HepG2 (cell line): ENCODE results near the gene CUL7. TPM values are rescaled to one million over a fixed set of nuclear protein-coding genes. Genes with fewer than 3 reads are reported as not detected.

ENCODE experiments used
- ATAC-seq: fragments of 200-7000 bp; cut with Tn5 transposase; 3 replicates; pipeline ENCODE4 v1.9.1; 2020; ENCODE audit warnings: mild to moderate bottlenecking, moderate library complexity
- BruUV-seq: library from RNA; stranded (reverse); fragments of 400-500 nt; replicated peaks from 2 replicates; lab custom pipeline; 2021; lab: Mats Ljungman, UMichigan
- CTCF ChIA-PET: fragments of 300-600 bp; formaldehyde crosslinking; extraction: SDS; loops from one replicate; lab custom pipeline; 2021; ENCODE audit warnings: low total read pairs, inconsistent platforms, low intra/inter-chr PET ratio; lab: Yijun Ruan, JAX
- POLR2A ChIA-PET: fragments of 350-600 bp; sonication (Branson Sonifier 250); formaldehyde crosslinking; loops from one replicate; lab custom pipeline; 2020; ENCODE audit warnings: antibody characterized with exemption, inconsistent platforms; lab: Yijun Ruan, JAX
- DNase-seq: peaks from one replicate; pipeline ENCODE4 v3.0.0-alpha.2; 2015; ENCODE audit warnings: low spot score
- FAIRE-seq: peaks from 3 replicates; lab custom pipeline; 2011; peaks lifted over from hg19 to GRCh38; lab: Jason Lieb, UNC
- H2AFZ ChIP-seq: one replicate; pipeline ENCODE4 v1.6.1; 2011; ENCODE audit warnings: low read length, inconsistent platforms
- H3K27ac ChIP-seq: fragments of 300-600 bp; 3 replicates; pipeline ENCODE4 v1.8.0; 2011; ENCODE audit warnings: mixed run types, mild to moderate bottlenecking, mixed read lengths, low read length, inconsistent platforms; ENCODE audit not compliant: insufficient read depth; ENCODE audit errors: extremely low read length
- H3K27me3 ChIP-seq, 2 experiments: fragments of 200-600 bp in 1 of 2; 2 replicates in 1 of 2; 3 replicates in 1 of 2; pipeline versions ENCODE4 v1.6.0 to v1.8.0; 2011; ENCODE audit warnings: low read length in 2 of 2, mild to moderate bottlenecking in 2 of 2, moderate library complexity in 2 of 2, inconsistent platforms in 1 of 2; ENCODE audit not compliant: insufficient read depth in 2 of 2, control insufficient read depth in 1 of 2
- H3K36me3 ChIP-seq, 2 experiments: fragments of 200-600 bp in 1 of 2; replicated peaks in 1 of 2; 2 replicates in 1 of 2; 3 replicates in 1 of 2; pipeline versions ENCODE4 v1.5.1 to v1.8.0; 2011; ENCODE audit warnings: low read length in 2 of 2, inconsistent platforms in 1 of 2; ENCODE audit not compliant: insufficient read depth in 2 of 2, control insufficient read depth in 1 of 2
- H3K4me1 ChIP-seq: 2 replicates; pipeline ENCODE4 v1.5.1; 2012; ENCODE audit warnings: low read length, inconsistent platforms; ENCODE audit not compliant: insufficient read depth
- H3K4me2 ChIP-seq: 2 replicates; pipeline ENCODE4 v1.6.0; 2011; ENCODE audit warnings: low read depth, low read length, inconsistent platforms
- H3K4me3 ChIP-seq, 3 experiments: fragments of 200-600 bp in 1 of 3; sonication (generic), shearing (Covaris generic) in 1 of 3; replicated peaks in 1 of 3; 2 replicates each; pipeline ENCODE4 v1.5.1; 2011 to 2016; ENCODE audit warnings: low read length in 3 of 3, inconsistent platforms in 2 of 3, low read depth in 2 of 3, mild to moderate bottlenecking in 2 of 3, control low read depth in 1 of 3, mixed read lengths in 1 of 3; ENCODE audit not compliant: insufficient read depth in 1 of 3
- H3K79me2 ChIP-seq: one replicate; pipeline ENCODE4 v1.6.1; 2011; ENCODE audit warnings: low read length, inconsistent platforms; ENCODE audit not compliant: insufficient read depth
- H3K9ac ChIP-seq: 2 replicates; pipeline ENCODE4 v1.6.0; 2011; ENCODE audit warnings: mild to moderate bottlenecking, low read depth, low read length, inconsistent platforms; ENCODE audit not compliant: insufficient read depth
- H3K9me3 ChIP-seq: 2 replicates; pipeline ENCODE4 v1.5.1; 2012; ENCODE audit warnings: mild to moderate bottlenecking, low read length
- H4K20me1 ChIP-seq: 2 replicates; pipeline ENCODE4 v1.6.0; 2011; ENCODE audit warnings: inconsistent platforms, mild to moderate bottlenecking, low read length, moderate library complexity; ENCODE audit not compliant: insufficient read depth
- ARNT2 ChIP-seq: sonication (generic); formaldehyde crosslinking; IDR thresholded peaks from 2 replicates; pipeline ENCODE4 v1.8.0; 2022; ENCODE audit warnings: mild to moderate bottlenecking, low read depth, missing genetic modification reagents, moderate library complexity
- HNRNPUL1 ChIP-seq: fragments of 200-400 bp; formaldehyde crosslinking; IDR thresholded peaks from 2 replicates; pipeline ENCODE4 v1.6.1; 2017; ENCODE audit warnings: low read depth, mild to moderate bottlenecking, low read length, moderate library complexity
- MYNN ChIP-seq: sonication (generic); formaldehyde crosslinking; IDR thresholded peaks from 2 replicates; pipeline ENCODE4 v1.4.0; 2020; ENCODE audit warnings: mild to moderate bottlenecking, low read depth, missing genetic modification reagents
- NFE2 ChIP-seq: sonication (generic); formaldehyde crosslinking; IDR thresholded peaks from 2 replicates; pipeline ENCODE4 v1.4.0; 2020; ENCODE audit warnings: missing genetic modification reagents
- RBM22 ChIP-seq: fragments of 200-400 bp; formaldehyde crosslinking; optimal IDR thresholded peaks from 2 replicates; pipeline ENCODE3; 2017; ENCODE audit warnings: mild to moderate bottlenecking, low read length, moderate library complexity
- ZKSCAN1 ChIP-seq: fragments of 150-350 bp; IDR thresholded peaks from 2 replicates; pipeline ENCODE4 v1.6.1; 2014; ENCODE audit warnings: low read length
- WGBS: methylation state at CpG from one replicate; pipeline ENCODE4 v1.1.6; 2017; ENCODE audit warnings: low lambda C conversion rate; 5-methylcytosine and 5-hydroxymethylcytosine counted together
- in situ Hi-C: cut with HindIII; loops from 2 replicates; pipeline ENCODE4 v1.10.0; 2017; ENCODE audit warnings: low pct_unique_long_range_greater_than_20kb; ENCODE audit not compliant: extremely low pct_ligation_motif_present
- intact Hi-C: fragments of 100-400 bp; cut with micrococcal nuclease; formaldehyde crosslinking; loops from one replicate; pipeline ENCODE4 v1.10.0; 2022; ENCODE audit not compliant: unreplicated experiment
- polyA plus RNA-seq, 8 experiments: library from polyadenylated mRNA; depleted of rRNA in 3 of 8; stranded (reverse) in 7 of 8; unstranded in 1 of 8; fragments of >200 nt; fragmentation: Illumina TruSeq in 4 of 8; extraction: Trizol in 4 of 8; gene quantifications; 2 replicates each; pipeline versions ENCODE4 v1.2.1 to v1.2.3, GENCODE V29; 2011 to 2016; ENCODE audit warnings: low read depth in 4 of 8, missing spikeins in 1 of 8, mixed read lengths in 1 of 8; ENCODE audit not compliant: insufficient read depth in 1 of 8
- total RNA-seq, 5 experiments: library from RNA; depleted of rRNA; stranded (reverse); fragments of >200 nt; fragmentation: Illumina TruSeq; extraction: Trizol; gene quantifications; 2 replicates each; pipeline ENCODE4 v1.2.3, GENCODE V29; 2016; ENCODE audit warnings: low read depth in 1 of 5
- TF ChIP-seq, protein P1 (sequence below): sonication (generic); formaldehyde crosslinking; IDR thresholded peaks from 2 replicates; pipeline ENCODE4 v1.4.0; 2020; ENCODE audit warnings: missing genetic modification reagents
- TF ChIP-seq, protein P2 (sequence below): sonication (generic); formaldehyde crosslinking; IDR thresholded peaks from 2 replicates; pipeline ENCODE4 v1.9.0; 2021; ENCODE audit warnings: mild to moderate bottlenecking, missing genetic modification reagents
- TF ChIP-seq, protein P3 (sequence below): sonication (generic); formaldehyde crosslinking; IDR thresholded peaks from 2 replicates; pipeline ENCODE4 v1.4.0; 2020; ENCODE audit warnings: missing genetic modification reagents
- TF ChIP-seq, protein P4 (sequence below): sonication (generic); formaldehyde crosslinking; IDR thresholded peaks from 2 replicates; pipeline ENCODE4 v1.5.0; 2020; ENCODE audit warnings: mild to moderate bottlenecking, missing genetic modification reagents, moderate library complexity

Gene CUL7
- total and polyA plus RNA-seq, 2 of the 13 experiments (the other 11 are each of a cell fraction or from before 2014, with no cell fraction given): 32.0 to 60.7 TPM

DNA sequence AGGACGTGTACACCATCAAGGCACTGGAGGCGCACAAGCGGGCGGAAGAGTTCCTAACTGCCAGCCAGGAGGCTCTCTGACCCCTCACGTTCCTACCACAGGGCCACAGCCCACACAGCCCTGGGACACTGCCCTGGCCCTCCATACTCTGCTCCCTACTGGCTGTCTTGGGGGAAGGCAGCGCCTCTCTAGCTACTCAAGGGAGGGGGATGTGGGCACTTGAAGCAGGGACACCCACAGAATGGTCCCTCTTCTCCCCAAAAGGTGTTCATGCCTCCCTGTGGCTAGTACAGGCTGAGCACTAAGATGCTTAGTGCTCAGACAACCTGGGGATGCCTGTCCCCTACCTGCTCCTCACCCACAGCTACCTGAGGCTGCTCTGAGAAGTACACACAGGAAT lies 42.4 kb downstream of the CUL7 start:
- no TSS peak for BruUV-seq
- TF ChIP-seq, protein P1, sequence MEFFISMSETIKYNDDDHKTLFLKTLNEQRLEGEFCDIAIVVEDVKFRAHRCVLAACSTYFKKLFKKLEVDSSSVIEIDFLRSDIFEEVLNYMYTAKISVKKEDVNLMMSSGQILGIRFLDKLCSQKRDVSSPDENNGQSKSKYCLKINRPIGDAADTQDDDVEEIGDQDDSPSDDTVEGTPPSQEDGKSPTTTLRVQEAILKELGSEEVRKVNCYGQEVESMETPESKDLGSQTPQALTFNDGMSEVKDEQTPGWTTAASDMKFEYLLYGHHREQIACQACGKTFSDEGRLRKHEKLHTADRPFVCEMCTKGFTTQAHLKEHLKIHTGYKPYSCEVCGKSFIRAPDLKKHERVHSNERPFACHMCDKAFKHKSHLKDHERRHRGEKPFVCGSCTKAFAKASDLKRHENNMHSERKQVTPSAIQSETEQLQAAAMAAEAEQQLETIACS (CRISPR knock-in tag): no peak
- TF ChIP-seq, protein P2, sequence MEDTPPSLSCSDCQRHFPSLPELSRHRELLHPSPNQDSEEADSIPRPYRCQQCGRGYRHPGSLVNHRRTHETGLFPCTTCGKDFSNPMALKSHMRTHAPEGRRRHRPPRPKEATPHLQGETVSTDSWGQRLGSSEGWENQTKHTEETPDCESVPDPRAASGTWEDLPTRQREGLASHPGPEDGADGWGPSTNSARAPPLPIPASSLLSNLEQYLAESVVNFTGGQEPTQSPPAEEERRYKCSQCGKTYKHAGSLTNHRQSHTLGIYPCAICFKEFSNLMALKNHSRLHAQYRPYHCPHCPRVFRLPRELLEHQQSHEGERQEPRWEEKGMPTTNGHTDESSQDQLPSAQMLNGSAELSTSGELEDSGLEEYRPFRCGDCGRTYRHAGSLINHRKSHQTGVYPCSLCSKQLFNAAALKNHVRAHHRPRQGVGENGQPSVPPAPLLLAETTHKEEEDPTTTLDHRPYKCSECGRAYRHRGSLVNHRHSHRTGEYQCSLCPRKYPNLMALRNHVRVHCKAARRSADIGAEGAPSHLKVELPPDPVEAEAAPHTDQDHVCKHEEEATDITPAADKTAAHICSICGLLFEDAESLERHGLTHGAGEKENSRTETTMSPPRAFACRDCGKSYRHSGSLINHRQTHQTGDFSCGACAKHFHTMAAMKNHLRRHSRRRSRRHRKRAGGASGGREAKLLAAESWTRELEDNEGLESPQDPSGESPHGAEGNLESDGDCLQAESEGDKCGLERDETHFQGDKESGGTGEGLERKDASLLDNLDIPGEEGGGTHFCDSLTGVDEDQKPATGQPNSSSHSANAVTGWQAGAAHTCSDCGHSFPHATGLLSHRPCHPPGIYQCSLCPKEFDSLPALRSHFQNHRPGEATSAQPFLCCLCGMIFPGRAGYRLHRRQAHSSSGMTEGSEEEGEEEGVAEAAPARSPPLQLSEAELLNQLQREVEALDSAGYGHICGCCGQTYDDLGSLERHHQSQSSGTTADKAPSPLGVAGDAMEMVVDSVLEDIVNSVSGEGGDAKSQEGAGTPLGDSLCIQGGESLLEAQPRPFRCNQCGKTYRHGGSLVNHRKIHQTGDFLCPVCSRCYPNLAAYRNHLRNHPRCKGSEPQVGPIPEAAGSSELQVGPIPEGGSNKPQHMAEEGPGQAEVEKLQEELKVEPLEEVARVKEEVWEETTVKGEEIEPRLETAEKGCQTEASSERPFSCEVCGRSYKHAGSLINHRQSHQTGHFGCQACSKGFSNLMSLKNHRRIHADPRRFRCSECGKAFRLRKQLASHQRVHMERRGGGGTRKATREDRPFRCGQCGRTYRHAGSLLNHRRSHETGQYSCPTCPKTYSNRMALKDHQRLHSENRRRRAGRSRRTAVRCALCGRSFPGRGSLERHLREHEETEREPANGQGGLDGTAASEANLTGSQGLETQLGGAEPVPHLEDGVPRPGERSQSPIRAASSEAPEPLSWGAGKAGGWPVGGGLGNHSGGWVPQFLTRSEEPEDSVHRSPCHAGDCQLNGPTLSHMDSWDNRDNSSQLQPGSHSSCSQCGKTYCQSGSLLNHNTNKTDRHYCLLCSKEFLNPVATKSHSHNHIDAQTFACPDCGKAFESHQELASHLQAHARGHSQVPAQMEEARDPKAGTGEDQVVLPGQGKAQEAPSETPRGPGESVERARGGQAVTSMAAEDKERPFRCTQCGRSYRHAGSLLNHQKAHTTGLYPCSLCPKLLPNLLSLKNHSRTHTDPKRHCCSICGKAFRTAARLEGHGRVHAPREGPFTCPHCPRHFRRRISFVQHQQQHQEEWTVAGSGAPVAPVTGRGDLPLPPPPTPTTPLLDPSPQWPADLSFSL (CRISPR knock-in tag): no peak
- TF ChIP-seq MYNN (CRISPR knock-in tag) (no peak), HNRNPUL1 (no peak), ZKSCAN1 (no peak), NFE2 (no peak), RBM22 (peak; percentile 56), ARNT2 (no peak)
- TF ChIP-seq, protein P3, sequence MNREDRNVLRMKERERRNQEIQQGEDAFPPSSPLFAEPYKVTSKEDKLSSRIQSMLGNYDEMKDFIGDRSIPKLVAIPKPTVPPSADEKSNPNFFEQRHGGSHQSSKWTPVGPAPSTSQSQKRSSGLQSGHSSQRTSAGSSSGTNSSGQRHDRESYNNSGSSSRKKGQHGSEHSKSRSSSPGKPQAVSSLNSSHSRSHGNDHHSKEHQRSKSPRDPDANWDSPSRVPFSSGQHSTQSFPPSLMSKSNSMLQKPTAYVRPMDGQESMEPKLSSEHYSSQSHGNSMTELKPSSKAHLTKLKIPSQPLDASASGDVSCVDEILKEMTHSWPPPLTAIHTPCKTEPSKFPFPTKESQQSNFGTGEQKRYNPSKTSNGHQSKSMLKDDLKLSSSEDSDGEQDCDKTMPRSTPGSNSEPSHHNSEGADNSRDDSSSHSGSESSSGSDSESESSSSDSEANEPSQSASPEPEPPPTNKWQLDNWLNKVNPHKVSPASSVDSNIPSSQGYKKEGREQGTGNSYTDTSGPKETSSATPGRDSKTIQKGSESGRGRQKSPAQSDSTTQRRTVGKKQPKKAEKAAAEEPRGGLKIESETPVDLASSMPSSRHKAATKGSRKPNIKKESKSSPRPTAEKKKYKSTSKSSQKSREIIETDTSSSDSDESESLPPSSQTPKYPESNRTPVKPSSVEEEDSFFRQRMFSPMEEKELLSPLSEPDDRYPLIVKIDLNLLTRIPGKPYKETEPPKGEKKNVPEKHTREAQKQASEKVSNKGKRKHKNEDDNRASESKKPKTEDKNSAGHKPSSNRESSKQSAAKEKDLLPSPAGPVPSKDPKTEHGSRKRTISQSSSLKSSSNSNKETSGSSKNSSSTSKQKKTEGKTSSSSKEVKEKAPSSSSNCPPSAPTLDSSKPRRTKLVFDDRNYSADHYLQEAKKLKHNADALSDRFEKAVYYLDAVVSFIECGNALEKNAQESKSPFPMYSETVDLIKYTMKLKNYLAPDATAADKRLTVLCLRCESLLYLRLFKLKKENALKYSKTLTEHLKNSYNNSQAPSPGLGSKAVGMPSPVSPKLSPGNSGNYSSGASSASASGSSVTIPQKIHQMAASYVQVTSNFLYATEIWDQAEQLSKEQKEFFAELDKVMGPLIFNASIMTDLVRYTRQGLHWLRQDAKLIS (CRISPR knock-in tag): no peak
- TF ChIP-seq, protein P4, sequence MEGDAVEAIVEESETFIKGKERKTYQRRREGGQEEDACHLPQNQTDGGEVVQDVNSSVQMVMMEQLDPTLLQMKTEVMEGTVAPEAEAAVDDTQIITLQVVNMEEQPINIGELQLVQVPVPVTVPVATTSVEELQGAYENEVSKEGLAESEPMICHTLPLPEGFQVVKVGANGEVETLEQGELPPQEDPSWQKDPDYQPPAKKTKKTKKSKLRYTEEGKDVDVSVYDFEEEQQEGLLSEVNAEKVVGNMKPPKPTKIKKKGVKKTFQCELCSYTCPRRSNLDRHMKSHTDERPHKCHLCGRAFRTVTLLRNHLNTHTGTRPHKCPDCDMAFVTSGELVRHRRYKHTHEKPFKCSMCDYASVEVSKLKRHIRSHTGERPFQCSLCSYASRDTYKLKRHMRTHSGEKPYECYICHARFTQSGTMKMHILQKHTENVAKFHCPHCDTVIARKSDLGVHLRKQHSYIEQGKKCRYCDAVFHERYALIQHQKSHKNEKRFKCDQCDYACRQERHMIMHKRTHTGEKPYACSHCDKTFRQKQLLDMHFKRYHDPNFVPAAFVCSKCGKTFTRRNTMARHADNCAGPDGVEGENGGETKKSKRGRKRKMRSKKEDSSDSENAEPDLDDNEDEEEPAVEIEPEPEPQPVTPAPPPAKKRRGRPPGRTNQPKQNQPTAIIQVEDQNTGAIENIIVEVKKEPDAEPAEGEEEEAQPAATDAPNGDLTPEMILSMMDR (CRISPR knock-in tag): peak; percentile 22; the same call in 1 of the 2 replicates

More for the DNA sequence above, 42.4 kb downstream of the CUL7 start:
- ChIA-PET POLR2A (interaction anchor here (1.0 to 4.9 kb wide), 3 partner anchors 27 to 82 kb away, joined by 3 to 22 read pairs (median 3); partner anchors contain the start of genes CNPY3, CUL7 and PPP2R5D), CTCF (no interaction called here)
- no peaks in the 10 kb centered on the region for H4K20me1 ChIP-seq
- no peaks in the 10 kb centered on the region for H3K9me3 ChIP-seq
- peaks cover 27 to 61% of the 10 kb centered on the region in 2 experiments for H3K36me3 ChIP-seq
- in situ Hi-C loops: no loop called here
- H3K27me3 ChIP-seq: no peaks in the 10 kb centered on the region; a peak in 1 of 5 replicates
- intact Hi-C loops: loop anchor here (5.0 kb wide), 2 partner anchors 41 to 49 kb away; partner anchors contain the start of genes CUL7 and GNMT
- 93% methylated on average over 6 of the region's 6 CpGs for WGBS
- H3K27ac ChIP-seq: no peak overlapping the region
- H2AFZ ChIP-seq: no peak overlapping the region
- DNase-seq (no peak), ATAC-seq (no peak), FAIRE-seq (no peak)
- H3K4me3 ChIP-seq: no peak overlapping the region
- no peak overlapping the region for H3K9ac ChIP-seq
- H3K4me1 ChIP-seq: peaks cover 29% of the 10 kb centered on the region
- H3K4me2 ChIP-seq: no peak overlapping the region
- H3K79me2 ChIP-seq: peaks cover 27% of the 10 kb centered on the region
